Measurements from ENCODE around the gene VSTM2B. TPM values are rescaled to one million over a fixed set of nuclear protein-coding genes. Genes with fewer than 3 reads are reported as not detected.

The VSTM2B gene
- total RNA-seq, 4 donors from 2014 or later: not detected

DNA sequence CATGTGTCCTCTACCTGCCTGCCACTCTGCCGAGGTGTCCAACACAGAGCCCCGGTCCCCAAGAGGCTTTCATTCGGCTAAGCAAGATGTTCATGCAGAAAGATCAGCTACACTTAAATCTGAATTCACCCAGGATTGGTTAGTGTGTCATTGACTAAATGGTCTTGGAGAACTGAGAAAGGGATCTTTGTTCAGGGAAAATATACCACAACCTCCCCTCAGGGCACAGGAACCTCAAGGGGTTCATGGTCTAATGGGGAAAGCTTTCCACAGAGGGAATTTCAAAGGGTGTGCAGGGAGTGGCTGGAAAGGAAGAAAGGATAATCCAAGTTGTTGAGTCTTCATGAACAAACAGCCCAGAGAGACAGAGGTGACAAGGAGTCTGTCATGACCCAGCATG lies 65.9 kb downstream of the VSTM2B start:
- ATAC-seq (ENCODE audit: low FRiP score) (no peak), DNase-seq (ENCODE audit: low spot score) (no peak)
- TF ChIP-seq CTCF (IDR thresholded peaks at IDR 0.05): no peak

DNA sequence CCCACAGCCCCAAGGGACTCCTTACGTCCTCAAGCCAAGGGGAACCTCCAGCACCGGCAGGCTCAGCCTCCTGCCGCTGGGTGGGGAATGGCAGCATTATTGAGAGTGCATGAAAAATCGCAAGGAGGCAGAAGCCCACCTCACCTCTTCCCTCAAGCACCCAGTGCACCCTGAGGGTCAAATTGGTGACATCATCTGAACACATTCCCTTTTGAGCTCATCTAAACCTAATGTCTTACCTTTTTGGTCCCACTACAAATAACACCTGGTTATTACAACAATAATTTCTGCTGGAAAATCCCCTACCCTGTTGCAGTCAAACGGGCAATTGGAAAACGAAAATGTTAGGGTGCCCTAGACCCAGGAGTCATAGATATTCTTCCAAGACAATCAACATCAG lies 68.1 kb downstream of the VSTM2B start:
- no peak for TF ChIP-seq CTCF (IDR thresholded peaks at IDR 0.05)
- DNase-seq (ENCODE audit: low spot score) (no peak), ATAC-seq (ENCODE audit: low FRiP score) (no peak)

DNA sequence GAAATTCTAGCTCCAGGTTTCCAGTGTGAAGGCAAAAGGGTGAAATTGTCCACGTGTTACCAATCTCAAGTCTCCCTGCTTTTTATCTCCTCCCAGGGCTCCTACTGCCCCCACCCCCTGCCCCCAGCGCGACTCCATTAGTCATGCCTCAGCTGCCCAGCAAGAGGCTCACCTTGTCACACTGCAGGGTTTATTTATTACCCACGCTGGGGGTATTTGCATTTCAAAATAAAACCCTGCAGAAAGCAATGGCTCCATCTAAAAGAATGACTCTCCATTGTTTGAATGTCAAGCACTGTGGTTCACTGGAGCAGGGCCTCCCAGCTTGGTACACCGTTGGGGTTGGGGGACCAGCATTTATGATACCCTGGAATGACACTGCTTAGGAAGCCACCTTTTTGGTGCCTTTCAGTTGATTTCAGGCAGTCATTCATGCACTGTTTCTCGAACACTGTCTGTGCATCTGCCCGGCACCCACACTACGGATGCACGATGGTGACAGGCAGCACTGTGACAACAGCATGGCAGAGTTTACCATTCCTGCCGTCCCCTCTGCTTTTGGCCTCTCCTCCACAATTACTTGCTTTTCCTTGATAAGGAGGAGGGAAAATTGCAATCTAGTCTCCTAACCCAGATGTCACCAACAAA lies 70.4 kb downstream of the VSTM2B start:
- no peak for TF ChIP-seq CTCF (IDR thresholded peaks at IDR 0.05)
- ATAC-seq (ENCODE audit: low FRiP score) (no peak), DNase-seq (ENCODE audit: low spot score) (no peak)

DNA sequence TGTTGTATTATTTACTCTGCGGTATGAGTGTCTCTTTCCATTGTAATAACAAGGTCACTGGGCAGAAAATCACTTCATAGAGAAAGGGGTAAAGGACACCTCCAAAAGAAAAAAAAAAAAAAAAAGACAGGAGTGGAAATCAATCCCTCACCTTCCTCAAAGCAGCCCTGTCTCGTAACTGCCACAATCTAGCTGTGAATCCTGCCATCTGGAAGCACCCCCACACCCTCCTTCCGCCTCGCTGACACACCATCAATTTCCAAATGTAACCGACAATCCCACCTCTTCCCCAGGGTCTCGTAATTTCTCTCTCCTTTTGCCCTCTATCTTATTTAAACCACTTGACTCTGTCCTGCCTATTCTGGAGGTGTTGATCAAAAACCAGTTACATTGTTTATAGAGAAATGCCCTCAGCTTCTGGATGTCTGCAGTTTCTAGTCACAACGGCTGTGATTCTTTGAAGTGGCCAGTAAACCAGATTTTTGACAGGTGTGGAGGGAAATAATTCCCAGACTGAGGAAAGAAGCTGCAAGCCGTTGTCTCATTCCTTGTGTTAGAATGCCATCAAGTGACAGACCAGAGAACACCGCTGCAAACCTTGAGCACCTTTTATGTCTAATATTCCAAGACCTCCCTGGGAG lies 71.2 kb downstream of the VSTM2B start:
- DNase-seq (ENCODE audit: low spot score) (no peak), ATAC-seq (ENCODE audit: low FRiP score) (no peak)
- TF ChIP-seq CTCF (IDR thresholded peaks at IDR 0.05): no peak

DNA sequence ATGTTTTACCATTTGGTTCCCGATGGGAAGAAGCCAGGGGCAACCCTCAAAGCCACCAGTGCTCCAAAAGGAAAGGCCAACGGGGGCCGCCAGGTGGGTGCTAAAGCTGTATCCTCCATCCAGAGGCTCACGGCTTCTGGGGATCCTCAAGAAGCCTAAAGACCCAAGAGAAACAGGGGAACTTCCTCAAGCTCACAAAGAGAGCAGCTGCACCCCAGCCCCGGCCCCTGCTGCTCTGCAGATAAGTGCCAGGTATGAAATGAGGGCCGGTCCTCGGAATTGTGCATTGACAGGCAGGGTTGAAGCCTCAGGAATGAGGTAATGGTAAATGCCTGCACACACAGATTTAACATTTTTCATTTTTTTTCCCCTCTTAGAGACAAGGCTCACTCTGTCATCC lies 72.2 kb downstream of the VSTM2B start:
- DNase-seq (ENCODE audit: low spot score) (no peak), ATAC-seq (ENCODE audit: low FRiP score) (no peak)
- no peak for TF ChIP-seq CTCF (IDR thresholded peaks at IDR 0.05)

DNA sequence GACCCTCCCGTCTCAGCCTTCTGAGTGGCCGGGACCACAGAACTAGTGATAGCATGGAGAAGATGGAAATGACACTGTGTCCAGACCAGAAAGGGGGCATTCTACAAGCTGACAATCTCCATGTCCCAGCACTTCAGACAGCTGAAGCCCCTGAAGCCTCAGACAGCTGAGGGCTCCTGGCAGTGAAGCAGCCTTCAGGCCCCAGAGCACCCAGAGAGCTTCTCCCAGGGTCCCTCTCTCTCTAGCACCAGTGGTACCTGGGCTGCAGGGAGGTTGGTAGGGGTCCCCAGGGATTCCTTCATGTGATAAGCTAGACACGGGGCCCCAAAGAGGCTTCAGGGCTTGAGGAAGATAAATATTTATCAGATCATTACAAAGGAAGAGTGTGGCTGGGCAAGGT lies 72.7 kb downstream of the VSTM2B start:
- ATAC-seq (ENCODE audit: low FRiP score) (no peak), DNase-seq (ENCODE audit: low spot score) (no peak)
- no peak for TF ChIP-seq CTCF (IDR thresholded peaks at IDR 0.05)

DNA sequence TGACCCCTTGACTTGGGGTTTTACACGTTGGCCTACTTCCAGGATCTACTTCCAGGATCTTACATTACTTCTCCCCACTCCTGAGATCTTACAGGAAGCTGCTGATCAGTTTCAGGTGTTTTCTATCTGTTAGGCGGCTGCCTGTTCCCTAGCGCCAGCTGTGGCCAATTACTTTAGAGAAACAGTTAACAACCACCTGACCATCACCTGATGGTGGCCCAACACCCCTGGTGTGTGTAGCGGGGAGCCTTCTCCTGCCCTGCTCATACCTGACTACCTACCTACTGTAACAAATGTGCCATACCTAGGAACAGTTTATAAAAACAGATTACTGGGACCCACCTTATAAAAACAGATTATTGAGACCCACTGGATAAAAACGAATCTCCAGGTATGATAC lies 77.5 kb downstream of the VSTM2B start:
- no peak for TF ChIP-seq CTCF (IDR thresholded peaks at IDR 0.05)
- ATAC-seq (ENCODE audit: low FRiP score) (no peak), DNase-seq (ENCODE audit: low spot score) (no peak)

Measured in omental fat pad (tissue), 4 donors.